GM18520 (cell line): ENCODE results near the gene ADCY2.

Experiments used
- ATAC-seq: cut with Tn5 transposase; IDR thresholded peaks from one replicate; pipeline ENCODE4 v1.9.1; 2021; ENCODE audit not compliant: unreplicated experiment

The ADCY2 gene

GRCh38 chr5:7437836-7438235, 41.9 kb downstream of the ADCY2 start:
- ATAC-seq, result no peak

- no peak for ATAC-seq
Observed at GRCh38 chr5:7445068-7445467, 49.1 kb downstream of the ADCY2 start.

GRCh38 chr5:7445831-7446230, 49.9 kb downstream of the ADCY2 start:
- no peak for ATAC-seq

- no peak for ATAC-seq
Observed at GRCh38 chr5:7446913-7447312, 51.0 kb downstream of the ADCY2 start.

GRCh38 chr5:7453947-7454346, 58.0 kb downstream of the ADCY2 start:
- no peak for ATAC-seq

GRCh38 chr5:7456206-7456605, 60.3 kb downstream of the ADCY2 start:
- ATAC-seq, result no peak

- ATAC-seq, result no peak
Observed at GRCh38 chr5:7461371-7461770, 65.4 kb downstream of the ADCY2 start.

- ATAC-seq, result no peak
Observed at GRCh38 chr5:7462758-7463157, 66.8 kb downstream of the ADCY2 start.

- ATAC-seq, result no peak
Observed at GRCh38 chr5:7464182-7464581, 68.2 kb downstream of the ADCY2 start.

GRCh38 chr5:7467179-7467578, 71.2 kb downstream of the ADCY2 start:
- no peak for ATAC-seq

- no peak for ATAC-seq
Observed at GRCh38 chr5:7468742-7469141, 72.8 kb downstream of the ADCY2 start.

- ATAC-seq, result no peak
Observed at GRCh38 chr5:7471710-7472109, 75.8 kb downstream of the ADCY2 start.

GRCh38 chr5:7473115-7473514, 77.2 kb downstream of the ADCY2 start:
- no peak for ATAC-seq

- ATAC-seq, result no peak
Observed at GRCh38 chr5:7473668-7474215, 77.8 kb downstream of the ADCY2 start.

GRCh38 chr5:7474821-7475403, 79.0 kb downstream of the ADCY2 start:
- no peak for ATAC-seq

GRCh38 chr5:7478459-7478858, 82.5 kb downstream of the ADCY2 start:
- no peak for ATAC-seq

- ATAC-seq, result no peak
Observed at GRCh38 chr5:7488734-7489133, 92.8 kb downstream of the ADCY2 start.

- no peak for ATAC-seq
Observed at GRCh38 chr5:7492371-7492770, 96.4 kb downstream of the ADCY2 start.

- ATAC-seq, result no peak
Observed at GRCh38 chr5:7493081-7493480, 97.1 kb downstream of the ADCY2 start.

GRCh38 chr5:7493622-7494021, 97.7 kb downstream of the ADCY2 start:
- no peak for ATAC-seq

GRCh38 chr5:7494481-7495130, 98.7 kb downstream of the ADCY2 start:
- no peak for ATAC-seq

GRCh38 chr5:7495131-7495517, 99.2 kb downstream of the ADCY2 start:
- ATAC-seq, result no peak

GRCh38 chr5:7500256-7500655, 104.3 kb downstream of the ADCY2 start:
- ATAC-seq, result no peak
